NCI-H146 (cell line): Measurements from ENCODE around the gene GRIN1.

Source experiments
- DNase-seq: peaks from one replicate; lab custom pipeline; 2025; lab: John Stamatoyannopoulos, UW

GRIN1 gene

GRCh38 chr9:137193771-137194170 is 54.8 kb downstream of the GRIN1 start:
- DNase-seq = no peak

GRCh38 chr9:137194388-137194787 is 55.4 kb downstream of the GRIN1 start:
- no peak for DNase-seq

- DNase-seq = no peak
Observed at GRCh38 chr9:137194909-137195308, 56.0 kb downstream of the GRIN1 start.

GRCh38 chr9:137195525-137196220 is 56.7 kb downstream of the GRIN1 start:
- DNase-seq = peak; percentile 86

- peak; percentile 12 for DNase-seq
Observed at GRCh38 chr9:137198051-137198901, 59.3 kb downstream of the GRIN1 start.

GRCh38 chr9:137198902-137199283 is 59.9 kb downstream of the GRIN1 start:
- DNase-seq = no peak

GRCh38 chr9:137199411-137200121 is 60.6 kb downstream of the GRIN1 start:
- no peak for DNase-seq

- peak; percentile 99 for DNase-seq
Observed at GRCh38 chr9:137200311-137201204, 61.6 kb downstream of the GRIN1 start, which contains the start of gene TPRN. Gene TPRN, minus strand, starts transcription at chr9:137200741. Its CDS starts 30 bp downstream, at chr9:137200711.

- no peak for DNase-seq
Observed at GRCh38 chr9:137201205-137201868, 62.4 kb downstream of the GRIN1 start.

- DNase-seq = no peak
Observed at GRCh38 chr9:137202966-137203365, 64.0 kb downstream of the GRIN1 start.

- no peak for DNase-seq
Observed at GRCh38 chr9:137204731-137205125, 65.8 kb downstream of the GRIN1 start.

- peak; percentile 70 for DNase-seq
Observed at GRCh38 chr9:137205126-137206069, 66.4 kb downstream of the GRIN1 start, which contains the start of the genes NDOR1 and TMEM203. Gene NDOR1, plus strand, starts transcription at chr9:137205700. Its CDS starts 78 bp downstream, at chr9:137205778. Gene TMEM203, minus strand, starts transcription at chr9:137205648. Its CDS starts 234 bp downstream, at chr9:137205414.

- no peak for DNase-seq
Observed at GRCh38 chr9:137206602-137207001, 67.6 kb downstream of the GRIN1 start.

- DNase-seq = no peak
Observed at GRCh38 chr9:137211532-137211931, 72.6 kb downstream of the GRIN1 start.

GRCh38 chr9:137212520-137212919 is 73.6 kb downstream of the GRIN1 start:
- no peak for DNase-seq

- DNase-seq = no peak
Observed at GRCh38 chr9:137213160-137214060, 74.5 kb downstream of the GRIN1 start.

GRCh38 chr9:137214620-137215019 is 75.7 kb downstream of the GRIN1 start:
- DNase-seq = no peak

- no peak for DNase-seq
Observed at GRCh38 chr9:137215196-137215986, 76.4 kb downstream of the GRIN1 start.
